Loucy (cell line): Measurements from ENCODE around the gene EDIL3.

Experiments
- CTCF ChIP-seq: fragments of 200-600 bp; sonication (generic); conservative IDR thresholded peaks from 2 replicates; pipeline ENCODE4 v1.5.1; 2014; ENCODE audit warnings: mild to moderate bottlenecking, antibody characterized with exemption, low read length
- EZH2phosphoT487 ChIP-seq: fragments of 200-600 bp; IDR thresholded peaks from 2 replicates; pipeline ENCODE4 v1.6.1; 2018; ENCODE audit warnings: antibody characterized with exemption, mild to moderate bottlenecking, moderate library complexity, borderline replicate concordance

GRCh38 chr5:84218546-84218945, 166.1 kb downstream of the EDIL3 start:
- TF ChIP-seq CTCF: no peak
- TF ChIP-seq EZH2phosphoT487: no peak
